GM12878 (cell line): ENCODE data around the gene ATXN7L1. TPM values are rescaled to one million over a fixed set of nuclear protein-coding genes. Genes with fewer than 3 reads are reported as not detected.

ENCODE experiments used
- ATAC-seq: fragments of 200-7000 bp; cut with Tn5 transposase; 3 replicates; pipeline ENCODE4 v1.9.1; 2020; ENCODE audit warnings: mild to moderate bottlenecking, moderate library complexity
- BruUV-seq: library from RNA; stranded (reverse); fragments of 400-500 nt; replicated peaks from 2 replicates; lab custom pipeline; 2021; lab: Mats Ljungman, UMichigan
- CTCF ChIA-PET: fragments of 300-600 bp; sonication (Branson Sonifier 250); formaldehyde crosslinking; extraction: SDS; loops from one replicate; lab custom pipeline; 2021; ENCODE audit warnings: inconsistent platforms; lab: Yijun Ruan, JAX
- POLR2A ChIA-PET: fragments of 350-600 bp; formaldehyde crosslinking; extraction: SDS; loops from one replicate; lab custom pipeline; 2021; ENCODE audit warnings: inconsistent platforms; lab: Charles Lee
- RAD21 ChIA-PET: fragments of 300-600 bp; sonication (Branson Sonifier 250); formaldehyde crosslinking; loops from one replicate; lab custom pipeline; 2023; ENCODE audit warnings: antibody characterized with exemption; ENCODE audit not compliant: unreplicated experiment; lab: Charles Lee
- SMC1A ChIA-PET: fragments of 300-600 bp; sonication (Branson Sonifier 250); formaldehyde crosslinking; loops from one replicate; lab custom pipeline; 2023; ENCODE audit not compliant: unreplicated experiment, uncharacterized antibody; lab: Charles Lee
- DNase-seq: peaks from one replicate; pipeline ENCODE4 v3.0.0-alpha.2; 2011; ENCODE audit warnings: low read depth, low spot score
- FAIRE-seq: peaks from 3 replicates; lab custom pipeline; 2011; peaks lifted over from hg19 to GRCh38; lab: Jason Lieb, UNC
- H2AFZ ChIP-seq: 2 replicates; pipeline ENCODE4 v1.6.0; 2011; ENCODE audit warnings: low read depth, low read length, control low read depth; ENCODE audit not compliant: control insufficient read depth
- H3K27ac ChIP-seq: 2 replicates; pipeline ENCODE4 v1.5.1; 2011; ENCODE audit warnings: control low read depth; ENCODE audit not compliant: control insufficient read depth, insufficient read depth
- H3K27me3 ChIP-seq, 2 experiments: replicated peaks in 1 of 2; 2 replicates each; pipeline versions ENCODE4 v1.6.0 to v1.6.1; 2011; ENCODE audit warnings: low read length in 1 of 2; ENCODE audit not compliant: control insufficient read depth in 2 of 2, insufficient read depth in 2 of 2
- H3K36me3 ChIP-seq, 2 experiments: 2 replicates each; pipeline ENCODE4 v1.5.1; 2011; ENCODE audit warnings: low read length in 1 of 2; ENCODE audit not compliant: control insufficient read depth in 2 of 2, insufficient read depth in 2 of 2
- H3K4me1 ChIP-seq: 2 replicates; pipeline ENCODE4 v1.6.1; 2011; ENCODE audit warnings: mild to moderate bottlenecking, low read length, moderate library complexity, mixed read lengths; ENCODE audit not compliant: control insufficient read depth, insufficient read depth
- H3K4me2 ChIP-seq: 2 replicates; pipeline ENCODE4 v1.6.0; 2011; ENCODE audit warnings: control low read depth; ENCODE audit not compliant: control insufficient read depth, insufficient read depth
- H3K4me3 ChIP-seq: fragments of 200-600 bp; sonication (generic); 2 replicates; pipeline ENCODE4 v1.5.1; 2016
- H3K79me2 ChIP-seq: 2 replicates; pipeline ENCODE4 v1.6.0; 2011; ENCODE audit warnings: low read length; ENCODE audit not compliant: control insufficient read depth, insufficient read depth
- H3K9ac ChIP-seq: 2 replicates; pipeline ENCODE4 v1.8.0; 2011; ENCODE audit warnings: low read length, control low read depth, mixed read lengths; ENCODE audit not compliant: control insufficient read depth, insufficient read depth
- H3K9me3 ChIP-seq: replicated peaks from 3 replicates; pipeline ENCODE4 v1.5.1; 2011; ENCODE audit warnings: mild to moderate bottlenecking, low read length; ENCODE audit not compliant: control insufficient read depth, insufficient read depth
- H4K20me1 ChIP-seq: 2 replicates; pipeline ENCODE4 v1.6.0; 2011; ENCODE audit not compliant: control insufficient read depth, insufficient read depth
- BACH1 ChIP-seq: fragments of 450-650 bp; IDR thresholded peaks from 2 replicates; pipeline ENCODE4 v1.6.1; 2017; ENCODE audit warnings: mild to moderate bottlenecking, borderline replicate concordance
- CHD4 ChIP-seq: fragments of 200-600 bp; sonication (generic); IDR thresholded peaks from 2 replicates; pipeline ENCODE4 v1.6.1; 2016; ENCODE audit warnings: mild to moderate bottlenecking
- EGR1 ChIP-seq, 2 experiments: IDR thresholded peaks; 1 replicate in 1 of 2; 2 replicates in 1 of 2; pipeline ENCODE4 v1.6.1; 2011 to 2012; ENCODE audit warnings: low read depth in 2 of 2, low read length in 2 of 2, borderline replicate concordance in 1 of 2, mild to moderate bottlenecking in 1 of 2, moderate library complexity in 1 of 2
- FOXM1 ChIP-seq: IDR thresholded peaks from 2 replicates; pipeline ENCODE4 v1.6.1; 2012; ENCODE audit warnings: low read depth, mild to moderate bottlenecking, inconsistent platforms, low read length, moderate library complexity
- NFYA ChIP-seq: IDR thresholded peaks from 2 replicates; pipeline ENCODE4 v1.6.1; 2011; ENCODE audit warnings: low read depth, mild to moderate bottlenecking, low read length, improper control_type of control experiment, borderline replicate concordance
- WGBS: methylation state at CpG from one replicate; pipeline ENCODE4 v1.1.6; 2016; ENCODE audit warnings: low lambda C conversion rate; ENCODE audit not compliant: insufficient replicate concordance, insufficient coverage; ENCODE audit errors: missing lambda C conversion rate; 5-methylcytosine and 5-hydroxymethylcytosine counted together
- in situ Hi-C: fragments of 300-500 bp; cut with MboI; formaldehyde crosslinking; loops from 9 replicates; pipeline ENCODE4 v1.14.3; 2018; ENCODE audit warnings: mixed read lengths
- intact Hi-C: fragments of 100-400 bp; cut with micrococcal nuclease; formaldehyde crosslinking; loops from one replicate; pipeline ENCODE4 v1.14.2; 2022; ENCODE audit not compliant: unreplicated experiment
- polyA plus RNA-seq, 11 experiments: library from polyadenylated mRNA; depleted of rRNA in 4 of 11; unstranded in 6 of 11; stranded (reverse) in 5 of 11; fragments of >200 nt; fragmentation: Nextera tagmentation in 4 of 11; fragmentation: Illumina TruSeq in 1 of 11; extraction: Ambion mirVana in 4 of 11; extraction: Trizol in 1 of 11; gene quantifications; 1 replicate in 1 of 11; 2 replicates in 10 of 11; pipeline versions ENCODE4 v1.2.1 to v1.2.3, GENCODE V29; 2011 to 2016; ENCODE audit warnings: inconsistent platforms in 2 of 11, missing spikeins in 2 of 11, low read depth in 1 of 11
- total RNA-seq, 4 experiments: library from RNA; depleted of rRNA in 3 of 4; stranded (reverse); fragments of >200 nt in 3 of 4; fragmentation: Illumina TruSeq in 1 of 4; extraction: Trizol in 1 of 4; gene quantifications; 2 replicates each; pipeline versions ENCODE4 v1.2.1 to v1.2.3, GENCODE V29; 2013 to 2021
- TF ChIP-seq, protein P1 (sequence below): IDR thresholded peaks from 2 replicates; pipeline ENCODE4 v1.6.1; 2012; ENCODE audit warnings: mild to moderate bottlenecking, low read depth, low read length
- TF ChIP-seq, protein P2 (sequence below): fragments of 150-350 bp; IDR thresholded peaks from 2 replicates; pipeline ENCODE4 v1.6.1; 2014; ENCODE audit warnings: mild to moderate bottlenecking, low read depth, low read length
- TF ChIP-seq, protein P3 (sequence below): fragments of 450-650 bp; IDR thresholded peaks from 2 replicates; pipeline ENCODE4 v1.6.1; 2017; ENCODE audit warnings: mild to moderate bottlenecking, moderate library complexity
- TF ChIP-seq, protein P4 (sequence below): fragments of 450-650 bp; IDR thresholded peaks from 2 replicates; pipeline ENCODE4 v1.6.1; 2016; ENCODE audit warnings: mild to moderate bottlenecking, moderate library complexity, borderline replicate concordance

Gene ATXN7L1
- total and polyA plus RNA-seq, 10 of the 15 experiments (the other 5 are each of a cell fraction or from before 2014, with no cell fraction given), result 0.40 to 2.9 (median 1.2) TPM

DNA sequence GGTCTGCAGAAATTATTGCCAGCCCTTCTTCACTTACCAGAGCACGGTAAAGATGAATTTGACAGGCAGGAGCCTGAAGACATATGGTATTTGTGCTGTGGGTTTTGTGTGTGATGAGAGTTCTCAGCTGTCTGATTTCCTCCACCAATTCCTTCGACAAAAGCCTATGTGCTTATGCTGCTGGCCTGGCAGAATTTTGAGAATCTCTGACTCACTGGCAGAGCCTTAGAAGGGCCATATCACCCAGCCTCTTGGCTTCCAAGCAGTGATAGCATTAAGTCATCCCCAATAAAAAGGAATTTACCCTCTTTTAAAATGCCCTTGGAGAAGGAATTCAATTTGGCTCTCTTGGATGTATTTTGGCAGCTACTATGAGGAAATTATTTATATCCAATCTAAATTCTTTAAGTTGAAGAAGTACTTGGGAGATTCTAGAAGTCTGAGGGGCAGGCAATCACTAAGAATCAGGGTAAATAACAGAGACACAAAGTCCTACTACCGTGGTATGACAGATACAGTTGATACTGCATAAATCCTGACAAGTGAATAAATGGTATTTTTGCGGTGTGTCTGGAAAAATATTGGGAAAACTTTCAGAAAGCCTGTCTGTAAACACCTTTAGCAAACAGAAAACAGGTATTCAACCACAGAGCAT lies 226.5 kb downstream of the ATXN7L1 start:
- no peaks in the 10 kb centered on the region for H3K4me1 ChIP-seq
- H3K4me2 ChIP-seq, result no peak overlapping the region
- CTCF ChIA-PET, result interaction anchor here (0.7 to 1.7 kb wide), 3 partner anchors 23 to 252 kb away, joined by 3 to 6 read pairs (median 4); no protein-coding TSS in a partner anchor
- no peak overlapping the region for H3K27ac ChIP-seq
- SMC1A ChIA-PET, result no interaction called here
- no peaks in the 10 kb centered on the region for H3K36me3 ChIP-seq
- RAD21 ChIA-PET, result no interaction called here
- intact Hi-C loops (loop anchor here (1.0 to 10.0 kb wide), 4 partner anchors 97 to 516 kb away; no protein-coding TSS in a partner anchor), in situ Hi-C loops (no loop called here)
- POLR2A ChIA-PET, result no interaction called here
- no peaks in the 10 kb centered on the region for H3K79me2 ChIP-seq
- 71% methylated on average over 4 of the region's 4 CpGs for WGBS
- no peak overlapping the region for H2AFZ ChIP-seq
- FAIRE-seq (no peak), DNase-seq (no peak), ATAC-seq (no peak)
- no peaks in the 10 kb centered on the region for H4K20me1 ChIP-seq
- no TSS peak for BruUV-seq
- H3K4me3 ChIP-seq, result no peak overlapping the region
- H3K27me3 ChIP-seq, result no peaks in the 10 kb centered on the region; a peak in 2 of 4 replicates
- no peaks in the 10 kb centered on the region for H3K9me3 ChIP-seq
- H3K9ac ChIP-seq, result no peak overlapping the region
- no peak for TF ChIP-seq EGR1 (IDR thresholded peaks at IDR 0.05; ENCODE audit: borderline replicate concordance in 1 of 2, low read depth in 2 of 2, low read length in 2 of 2)
- no peak for TF ChIP-seq CHD4
- TF ChIP-seq, protein P1, sequence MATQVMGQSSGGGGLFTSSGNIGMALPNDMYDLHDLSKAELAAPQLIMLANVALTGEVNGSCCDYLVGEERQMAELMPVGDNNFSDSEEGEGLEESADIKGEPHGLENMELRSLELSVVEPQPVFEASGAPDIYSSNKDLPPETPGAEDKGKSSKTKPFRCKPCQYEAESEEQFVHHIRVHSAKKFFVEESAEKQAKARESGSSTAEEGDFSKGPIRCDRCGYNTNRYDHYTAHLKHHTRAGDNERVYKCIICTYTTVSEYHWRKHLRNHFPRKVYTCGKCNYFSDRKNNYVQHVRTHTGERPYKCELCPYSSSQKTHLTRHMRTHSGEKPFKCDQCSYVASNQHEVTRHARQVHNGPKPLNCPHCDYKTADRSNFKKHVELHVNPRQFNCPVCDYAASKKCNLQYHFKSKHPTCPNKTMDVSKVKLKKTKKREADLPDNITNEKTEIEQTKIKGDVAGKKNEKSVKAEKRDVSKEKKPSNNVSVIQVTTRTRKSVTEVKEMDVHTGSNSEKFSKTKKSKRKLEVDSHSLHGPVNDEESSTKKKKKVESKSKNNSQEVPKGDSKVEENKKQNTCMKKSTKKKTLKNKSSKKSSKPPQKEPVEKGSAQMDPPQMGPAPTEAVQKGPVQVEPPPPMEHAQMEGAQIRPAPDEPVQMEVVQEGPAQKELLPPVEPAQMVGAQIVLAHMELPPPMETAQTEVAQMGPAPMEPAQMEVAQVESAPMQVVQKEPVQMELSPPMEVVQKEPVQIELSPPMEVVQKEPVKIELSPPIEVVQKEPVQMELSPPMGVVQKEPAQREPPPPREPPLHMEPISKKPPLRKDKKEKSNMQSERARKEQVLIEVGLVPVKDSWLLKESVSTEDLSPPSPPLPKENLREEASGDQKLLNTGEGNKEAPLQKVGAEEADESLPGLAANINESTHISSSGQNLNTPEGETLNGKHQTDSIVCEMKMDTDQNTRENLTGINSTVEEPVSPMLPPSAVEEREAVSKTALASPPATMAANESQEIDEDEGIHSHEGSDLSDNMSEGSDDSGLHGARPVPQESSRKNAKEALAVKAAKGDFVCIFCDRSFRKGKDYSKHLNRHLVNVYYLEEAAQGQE, result no peak
- TF ChIP-seq, protein P2, sequence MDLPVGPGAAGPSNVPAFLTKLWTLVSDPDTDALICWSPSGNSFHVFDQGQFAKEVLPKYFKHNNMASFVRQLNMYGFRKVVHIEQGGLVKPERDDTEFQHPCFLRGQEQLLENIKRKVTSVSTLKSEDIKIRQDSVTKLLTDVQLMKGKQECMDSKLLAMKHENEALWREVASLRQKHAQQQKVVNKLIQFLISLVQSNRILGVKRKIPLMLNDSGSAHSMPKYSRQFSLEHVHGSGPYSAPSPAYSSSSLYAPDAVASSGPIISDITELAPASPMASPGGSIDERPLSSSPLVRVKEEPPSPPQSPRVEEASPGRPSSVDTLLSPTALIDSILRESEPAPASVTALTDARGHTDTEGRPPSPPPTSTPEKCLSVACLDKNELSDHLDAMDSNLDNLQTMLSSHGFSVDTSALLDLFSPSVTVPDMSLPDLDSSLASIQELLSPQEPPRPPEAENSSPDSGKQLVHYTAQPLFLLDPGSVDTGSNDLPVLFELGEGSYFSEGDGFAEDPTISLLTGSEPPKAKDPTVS, result no peak
- no peak for TF ChIP-seq NFYA
- no peak for TF ChIP-seq FOXM1
- TF ChIP-seq, protein P3, sequence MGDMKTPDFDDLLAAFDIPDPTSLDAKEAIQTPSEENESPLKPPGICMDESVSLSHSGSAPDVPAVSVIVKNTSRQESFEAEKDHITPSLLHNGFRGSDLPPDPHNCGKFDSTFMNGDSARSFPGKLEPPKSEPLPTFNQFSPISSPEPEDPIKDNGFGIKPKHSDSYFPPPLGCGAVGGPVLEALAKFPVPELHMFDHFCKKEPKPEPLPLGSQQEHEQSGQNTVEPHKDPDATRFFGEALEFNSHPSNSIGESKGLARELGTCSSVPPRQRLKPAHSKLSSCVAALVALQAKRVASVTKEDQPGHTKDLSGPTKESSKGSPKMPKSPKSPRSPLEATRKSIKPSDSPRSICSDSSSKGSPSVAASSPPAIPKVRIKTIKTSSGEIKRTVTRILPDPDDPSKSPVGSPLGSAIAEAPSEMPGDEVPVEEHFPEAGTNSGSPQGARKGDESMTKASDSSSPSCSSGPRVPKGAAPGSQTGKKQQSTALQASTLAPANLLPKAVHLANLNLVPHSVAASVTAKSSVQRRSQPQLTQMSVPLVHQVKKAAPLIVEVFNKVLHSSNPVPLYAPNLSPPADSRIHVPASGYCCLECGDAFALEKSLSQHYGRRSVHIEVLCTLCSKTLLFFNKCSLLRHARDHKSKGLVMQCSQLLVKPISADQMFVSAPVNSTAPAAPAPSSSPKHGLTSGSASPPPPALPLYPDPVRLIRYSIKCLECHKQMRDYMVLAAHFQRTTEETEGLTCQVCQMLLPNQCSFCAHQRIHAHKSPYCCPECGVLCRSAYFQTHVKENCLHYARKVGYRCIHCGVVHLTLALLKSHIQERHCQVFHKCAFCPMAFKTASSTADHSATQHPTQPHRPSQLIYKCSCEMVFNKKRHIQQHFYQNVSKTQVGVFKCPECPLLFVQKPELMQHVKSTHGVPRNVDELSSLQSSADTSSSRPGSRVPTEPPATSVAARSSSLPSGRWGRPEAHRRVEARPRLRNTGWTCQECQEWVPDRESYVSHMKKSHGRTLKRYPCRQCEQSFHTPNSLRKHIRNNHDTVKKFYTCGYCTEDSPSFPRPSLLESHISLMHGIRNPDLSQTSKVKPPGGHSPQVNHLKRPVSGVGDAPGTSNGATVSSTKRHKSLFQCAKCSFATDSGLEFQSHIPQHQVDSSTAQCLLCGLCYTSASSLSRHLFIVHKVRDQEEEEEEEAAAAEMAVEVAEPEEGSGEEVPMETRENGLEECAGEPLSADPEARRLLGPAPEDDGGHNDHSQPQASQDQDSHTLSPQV, result no peak
- TF ChIP-seq, protein P4, sequence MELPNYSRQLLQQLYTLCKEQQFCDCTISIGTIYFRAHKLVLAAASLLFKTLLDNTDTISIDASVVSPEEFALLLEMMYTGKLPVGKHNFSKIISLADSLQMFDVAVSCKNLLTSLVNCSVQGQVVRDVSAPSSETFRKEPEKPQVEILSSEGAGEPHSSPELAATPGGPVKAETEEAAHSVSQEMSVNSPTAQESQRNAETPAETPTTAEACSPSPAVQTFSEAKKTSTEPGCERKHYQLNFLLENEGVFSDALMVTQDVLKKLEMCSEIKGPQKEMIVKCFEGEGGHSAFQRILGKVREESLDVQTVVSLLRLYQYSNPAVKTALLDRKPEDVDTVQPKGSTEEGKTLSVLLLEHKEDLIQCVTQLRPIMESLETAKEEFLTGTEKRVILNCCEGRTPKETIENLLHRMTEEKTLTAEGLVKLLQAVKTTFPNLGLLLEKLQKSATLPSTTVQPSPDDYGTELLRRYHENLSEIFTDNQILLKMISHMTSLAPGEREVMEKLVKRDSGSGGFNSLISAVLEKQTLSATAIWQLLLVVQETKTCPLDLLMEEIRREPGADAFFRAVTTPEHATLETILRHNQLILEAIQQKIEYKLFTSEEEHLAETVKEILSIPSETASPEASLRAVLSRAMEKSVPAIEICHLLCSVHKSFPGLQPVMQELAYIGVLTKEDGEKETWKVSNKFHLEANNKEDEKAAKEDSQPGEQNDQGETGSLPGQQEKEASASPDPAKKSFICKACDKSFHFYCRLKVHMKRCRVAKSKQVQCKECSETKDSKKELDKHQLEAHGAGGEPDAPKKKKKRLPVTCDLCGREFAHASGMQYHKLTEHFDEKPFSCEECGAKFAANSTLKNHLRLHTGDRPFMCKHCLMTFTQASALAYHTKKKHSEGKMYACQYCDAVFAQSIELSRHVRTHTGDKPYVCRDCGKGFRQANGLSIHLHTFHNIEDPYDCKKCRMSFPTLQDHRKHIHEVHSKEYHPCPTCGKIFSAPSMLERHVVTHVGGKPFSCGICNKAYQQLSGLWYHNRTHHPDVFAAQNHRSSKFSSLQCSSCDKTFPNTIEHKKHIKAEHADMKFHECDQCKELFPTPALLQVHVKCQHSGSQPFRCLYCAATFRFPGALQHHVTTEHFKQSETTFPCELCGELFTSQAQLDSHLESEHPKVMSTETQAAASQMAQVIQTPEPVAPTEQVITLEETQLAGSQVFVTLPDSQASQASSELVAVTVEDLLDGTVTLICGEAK, result no peak
- no peak for TF ChIP-seq BACH1
